ENCODE results near the gene ANK2. TPM values are rescaled to one million over a fixed set of nuclear protein-coding genes. Genes with fewer than 3 reads are reported as not detected.

ANK2 gene
- total RNA-seq, 1 experiment from 2014 or later: 22.5 TPM

- DNase-seq (ENCODE audit: extremely low read depth, low read depth): no peak
These were observed 96.3 kb downstream of the ANK2 start for GRCh38 chr4:113145519-113146291.

GRCh38 chr4:113146876-113147358 is 97.5 kb downstream of the ANK2 start:
- DNase-seq (ENCODE audit: extremely low read depth, low read depth): no peak

GRCh38 chr4:113147498-113148111 is 98.2 kb downstream of the ANK2 start:
- no peak for DNase-seq (ENCODE audit: extremely low read depth, low read depth)

- DNase-seq (ENCODE audit: extremely low read depth, low read depth): no peak
These were observed 99.5 kb downstream of the ANK2 start for GRCh38 chr4:113148925-113149324.

GRCh38 chr4:113153529-113154101 is 104.2 kb downstream of the ANK2 start:
- DNase-seq (ENCODE audit: extremely low read depth, low read depth): peak; percentile 68

- DNase-seq (ENCODE audit: extremely low read depth, low read depth): no peak
These were observed 104.8 kb downstream of the ANK2 start for GRCh38 chr4:113154281-113154680.

- DNase-seq (ENCODE audit: extremely low read depth, low read depth): no peak
These were observed 107.8 kb downstream of the ANK2 start for GRCh38 chr4:113157086-113157857.

- DNase-seq (ENCODE audit: extremely low read depth, low read depth): no peak
These were observed 110.6 kb downstream of the ANK2 start for GRCh38 chr4:113159942-113160545.

- no peak for DNase-seq (ENCODE audit: extremely low read depth, low read depth)
These were observed 111.1 kb downstream of the ANK2 start for GRCh38 chr4:113160548-113160947.

- no peak for DNase-seq (ENCODE audit: extremely low read depth, low read depth)
These were observed 112.6 kb downstream of the ANK2 start for GRCh38 chr4:113162089-113162488.

- DNase-seq (ENCODE audit: extremely low read depth, low read depth): peak; percentile 18
These were observed 119.9 kb downstream of the ANK2 start for GRCh38 chr4:113169368-113169767.

GRCh38 chr4:113170115-113170804 is 120.8 kb downstream of the ANK2 start:
- DNase-seq (ENCODE audit: extremely low read depth, low read depth): no peak

GRCh38 chr4:113170805-113171468 is 121.5 kb downstream of the ANK2 start:
- DNase-seq (ENCODE audit: extremely low read depth, low read depth): no peak

GRCh38 chr4:113173126-113173792 is 123.8 kb downstream of the ANK2 start:
- no peak for DNase-seq (ENCODE audit: extremely low read depth, low read depth)

GRCh38 chr4:113173793-113174264 is 124.4 kb downstream of the ANK2 start:
- no peak for DNase-seq (ENCODE audit: extremely low read depth, low read depth)

- no peak for DNase-seq (ENCODE audit: extremely low read depth, low read depth)
These were observed 129.6 kb downstream of the ANK2 start for GRCh38 chr4:113179091-113179490.

- no peak for DNase-seq (ENCODE audit: extremely low read depth, low read depth)
These were observed 130.5 kb downstream of the ANK2 start for GRCh38 chr4:113179996-113180395.

- DNase-seq (ENCODE audit: extremely low read depth, low read depth): no peak
These were observed 132.0 kb downstream of the ANK2 start for GRCh38 chr4:113181289-113182007.
